Mesenchymal stem cell (in vitro differentiated cells and primary cell): ENCODE measurements around the gene PKP4.
A peak's percentile ranks its signal among the peaks of the same experiment; 100 is the strongest.

Experiments used
- DNase-seq: peaks from one replicate; pipeline ENCODE4 v3.0.0-alpha.2; 2013
- H2AFZ ChIP-seq: one replicate; pipeline ENCODE4 v1.6.1; 2013; ENCODE audit warnings: low read depth, mild to moderate bottlenecking, control low read depth, inconsistent platforms, low read length, moderate library complexity
- H2AK5ac ChIP-seq: 2 replicates; pipeline ENCODE4 v1.6.1; 2013; ENCODE audit warnings: low read length, moderate library complexity, mild to moderate bottlenecking, inconsistent platforms; ENCODE audit not compliant: severe bottlenecking
- H2BK120ac ChIP-seq: one replicate; pipeline ENCODE4 v1.6.1; 2013; ENCODE audit warnings: low read depth, mild to moderate bottlenecking, inconsistent platforms, low read length, moderate library complexity
- H2BK12ac ChIP-seq, 2 experiments: one replicate each; pipeline ENCODE4 v1.6.1; 2013; ENCODE audit warnings: inconsistent platforms in 2 of 2, low read length in 2 of 2, mild to moderate bottlenecking in 2 of 2, moderate library complexity in 2 of 2, control low read depth in 1 of 2
- H2BK15ac ChIP-seq: one replicate; pipeline ENCODE4 v1.6.1; 2013; ENCODE audit warnings: mild to moderate bottlenecking, low read depth, inconsistent platforms; ENCODE audit not compliant: poor library complexity, severe bottlenecking
- H2BK5ac ChIP-seq: 2 replicates; pipeline ENCODE4 v1.6.1; 2013; ENCODE audit warnings: low read depth, mild to moderate bottlenecking, low read length, control low read depth, inconsistent platforms; ENCODE audit not compliant: poor library complexity, severe bottlenecking
- H3K14ac ChIP-seq, 2 experiments: one replicate each; pipeline ENCODE4 v1.6.1; 2013; ENCODE audit warnings: inconsistent platforms in 2 of 2, low read length in 2 of 2, control low read depth in 1 of 2, mild to moderate bottlenecking in 1 of 2, moderate library complexity in 1 of 2
- H3K18ac ChIP-seq, 2 experiments: one replicate each; pipeline ENCODE4 v1.6.1; 2013; ENCODE audit warnings: inconsistent platforms in 2 of 2, low read length in 2 of 2, control low read depth in 1 of 2, low read depth in 1 of 2, mild to moderate bottlenecking in 1 of 2
- H3K23ac ChIP-seq, 2 experiments: one replicate each; pipeline ENCODE4 v1.6.1; 2013; ENCODE audit warnings: inconsistent platforms in 2 of 2, low read length in 2 of 2, mild to moderate bottlenecking in 2 of 2, moderate library complexity in 2 of 2, control low read depth in 1 of 2
- H3K27ac ChIP-seq: 2 replicates; pipeline ENCODE4 v1.5.1; 2013; ENCODE audit warnings: mild to moderate bottlenecking, moderate library complexity, low read length, control low read depth, inconsistent platforms; ENCODE audit not compliant: poor library complexity, severe bottlenecking
- H3K27me3 ChIP-seq, 2 experiments: 2 replicates each; pipeline versions ENCODE4 v1.6.1 to v1.7.0; 2013; ENCODE audit warnings: low read length in 2 of 2, mild to moderate bottlenecking in 2 of 2, moderate library complexity in 2 of 2, control low read depth in 1 of 2, inconsistent platforms in 1 of 2; ENCODE audit not compliant: control insufficient read depth in 1 of 2, insufficient read depth in 1 of 2
- H3K36me3 ChIP-seq, 2 experiments: 2 replicates each; pipeline versions ENCODE4 v1.6.1 to v1.7.0; 2013; ENCODE audit warnings: low read length in 2 of 2, control low read depth in 1 of 2, inconsistent platforms in 1 of 2, low read depth in 1 of 2, mild to moderate bottlenecking in 1 of 2; ENCODE audit not compliant: insufficient read depth in 2 of 2, control insufficient read depth in 1 of 2
- H3K4ac ChIP-seq, 2 experiments: one replicate each; pipeline ENCODE4 v1.6.1; 2013; ENCODE audit warnings: inconsistent platforms in 2 of 2, low read length in 2 of 2, mild to moderate bottlenecking in 2 of 2, moderate library complexity in 2 of 2, control low read depth in 1 of 2, low read depth in 1 of 2
- H3K4me1 ChIP-seq: 2 replicates; pipeline ENCODE4 v1.6.1; 2013; ENCODE audit warnings: low read depth, low read length, control low read depth; ENCODE audit not compliant: control insufficient read depth, insufficient read depth
- H3K4me2 ChIP-seq: 2 replicates; pipeline ENCODE4 v1.6.1; 2013; ENCODE audit warnings: low read length, mild to moderate bottlenecking, inconsistent platforms; ENCODE audit not compliant: poor library complexity, severe bottlenecking
- H3K4me3 ChIP-seq, 2 experiments: 2 replicates each; pipeline versions ENCODE4 v1.5.1 to v1.7.0; 2013; ENCODE audit warnings: low read length in 2 of 2, mild to moderate bottlenecking in 2 of 2, control low read depth in 1 of 2, low read depth in 1 of 2; ENCODE audit not compliant: insufficient read depth in 1 of 2
- H3K79me1 ChIP-seq: replicated peaks from 2 replicates; pipeline ENCODE4 v1.6.1; 2013; ENCODE audit warnings: mild to moderate bottlenecking, control low read depth, low read length, inconsistent platforms; ENCODE audit not compliant: poor library complexity, severe bottlenecking
- H3K9ac ChIP-seq: 2 replicates; pipeline ENCODE4 v1.7.0; 2013; ENCODE audit warnings: mild to moderate bottlenecking, low read length, moderate library complexity
- H3K9me3 ChIP-seq: 2 replicates; pipeline ENCODE4 v1.7.0; 2013; ENCODE audit warnings: mild to moderate bottlenecking, low read length; ENCODE audit not compliant: control insufficient read depth
- H4K8ac ChIP-seq: one replicate; pipeline ENCODE4 v1.6.1; 2013; ENCODE audit warnings: inconsistent platforms, mild to moderate bottlenecking, low read length, moderate library complexity
- H4K91ac ChIP-seq: one replicate; pipeline ENCODE4 v1.6.1; 2013; ENCODE audit warnings: mild to moderate bottlenecking, low read length, inconsistent platforms
- WGBS: methylation state at CpG from one replicate; pipeline ENCODE4 v1.1.7; 2013; ENCODE audit warnings: mixed read lengths; 5-methylcytosine and 5-hydroxymethylcytosine counted together

Gene PKP4

GRCh38 chr2:158716121-158716791 is 259.5 kb downstream of the PKP4 start:
- Histone ChIP-seq H2AK5ac (no peak overlapping the region), H3K18ac (peak overlapping the region in 1 of 2 experiments; percentile 26), H2BK15ac (no peak overlapping the region), H4K8ac (peak overlapping the region; percentile 36), H3K4me3 (no peak overlapping the region), H2BK5ac (no peak overlapping the region), H3K14ac (no peak overlapping the region), H4K91ac (no peak overlapping the region), H3K4me1 (peaks cover 3% of the 10 kb centered on the region), H3K27me3 (peaks cover 0 to 14% of the 10 kb centered on the region in 2 experiments), H3K4ac (no peak overlapping the region), H3K27ac (no peak overlapping the region), H2BK120ac (no peak overlapping the region), H3K79me1 (no peaks in the 10 kb centered on the region), H3K23ac (no peak overlapping the region), H3K9me3 (peaks cover 8% of the 10 kb centered on the region), H2AFZ (peak overlapping the region; percentile 55), H3K4me2 (no peak overlapping the region), H2BK12ac (no peak overlapping the region), H3K36me3 (no peaks in the 10 kb centered on the region), H3K9ac (no peak overlapping the region)
- no peak for DNase-seq
- 100% methylated on average over 1 of the region's 5 CpGs for WGBS

- Histone ChIP-seq H3K4me2 (no peak overlapping the region), H2BK5ac (no peak overlapping the region), H3K23ac (no peak overlapping the region), H3K9me3 (peaks cover 8% of the 10 kb centered on the region), H3K27me3 (peaks cover 0 to 14% of the 10 kb centered on the region in 2 experiments), H3K79me1 (no peaks in the 10 kb centered on the region), H2AFZ (no peak overlapping the region), H3K4me3 (no peak overlapping the region), H2BK15ac (no peak overlapping the region), H3K4ac (no peak overlapping the region), H3K36me3 (no peaks in the 10 kb centered on the region), H4K8ac (no peak overlapping the region), H3K9ac (no peak overlapping the region), H2AK5ac (no peak overlapping the region), H3K4me1 (peaks cover 3% of the 10 kb centered on the region), H3K14ac (no peak overlapping the region), H3K18ac (peak overlapping the region in 1 of 2 experiments; percentile 14), H4K91ac (peak overlapping the region; percentile 16), H3K27ac (no peak overlapping the region), H2BK12ac (no peak overlapping the region), H2BK120ac (no peak overlapping the region)
- 99% methylated on average over 9 of the region's 10 CpGs for WGBS
- DNase-seq: no peak
Observed at GRCh38 chr2:158716921-158717320, 260.2 kb downstream of the PKP4 start.

GRCh38 chr2:158717366-158718195 is 260.8 kb downstream of the PKP4 start:
- no peak overlapping the region for H3K4me3 ChIP-seq
- H3K79me1 ChIP-seq: no peaks in the 10 kb centered on the region

GRCh38 chr2:158718196-158718585 is 261.4 kb downstream of the PKP4 start:
- no peak overlapping the region for H3K9ac ChIP-seq
- H3K4ac ChIP-seq: no peak overlapping the region
- no peak overlapping the region for H2AFZ ChIP-seq

More at GRCh38 chr2:158717366-158718195, 260.8 kb downstream of the PKP4 start:
- Histone ChIP-seq H3K27ac (no peak overlapping the region), H2BK5ac (no peak overlapping the region), H2BK15ac (no peak overlapping the region), H2AK5ac (no peak overlapping the region), H3K4me2 (no peak overlapping the region), H3K18ac (no peak overlapping the region), H3K4ac (no peak overlapping the region), H3K9me3 (peaks cover 6% of the 10 kb centered on the region), H2BK120ac (no peak overlapping the region), H3K23ac (no peak overlapping the region), H2BK12ac (no peak overlapping the region), H3K9ac (no peak overlapping the region), H3K36me3 (no peaks in the 10 kb centered on the region), H3K4me1 (peaks cover 3% of the 10 kb centered on the region), H4K8ac (no peak overlapping the region), H4K91ac (peak overlapping the region; percentile 23), H3K27me3 (peaks cover 0 to 17% of the 10 kb centered on the region in 2 experiments), H3K14ac (no peak overlapping the region), H2AFZ (no peak overlapping the region)
- 94% methylated on average over 11 of the region's 14 CpGs for WGBS
- DNase-seq: no peak

More at GRCh38 chr2:158718196-158718585, 261.4 kb downstream of the PKP4 start:
- no peak overlapping the region for H3K14ac ChIP-seq
- H2BK12ac ChIP-seq: peak overlapping the region in 1 of 2 experiments; percentile 63
- H3K23ac ChIP-seq: no peak overlapping the region
- no peak overlapping the region for H4K91ac ChIP-seq
- peaks cover 8% of the 10 kb centered on the region for H3K4me1 ChIP-seq
- H2AK5ac ChIP-seq: no peak overlapping the region
- H3K36me3 ChIP-seq: no peaks in the 10 kb centered on the region
- H3K27ac ChIP-seq: no peak overlapping the region
- no peaks in the 10 kb centered on the region for H3K79me1 ChIP-seq
- peaks cover 2% of the 10 kb centered on the region for H3K9me3 ChIP-seq
- no peak overlapping the region for H4K8ac ChIP-seq
- H3K18ac ChIP-seq: no peak overlapping the region
- H2BK120ac ChIP-seq: no peak overlapping the region
- H3K27me3 ChIP-seq: peaks cover 0 to 17% of the 10 kb centered on the region in 2 experiments
- no peak for DNase-seq
- no peak overlapping the region for H3K4me3 ChIP-seq
- no peak overlapping the region for H3K4me2 ChIP-seq
- H2BK15ac ChIP-seq: no peak overlapping the region
- H2BK5ac ChIP-seq: no peak overlapping the region
